ENCODE measurements around the gene RAB7A.

DNA sequence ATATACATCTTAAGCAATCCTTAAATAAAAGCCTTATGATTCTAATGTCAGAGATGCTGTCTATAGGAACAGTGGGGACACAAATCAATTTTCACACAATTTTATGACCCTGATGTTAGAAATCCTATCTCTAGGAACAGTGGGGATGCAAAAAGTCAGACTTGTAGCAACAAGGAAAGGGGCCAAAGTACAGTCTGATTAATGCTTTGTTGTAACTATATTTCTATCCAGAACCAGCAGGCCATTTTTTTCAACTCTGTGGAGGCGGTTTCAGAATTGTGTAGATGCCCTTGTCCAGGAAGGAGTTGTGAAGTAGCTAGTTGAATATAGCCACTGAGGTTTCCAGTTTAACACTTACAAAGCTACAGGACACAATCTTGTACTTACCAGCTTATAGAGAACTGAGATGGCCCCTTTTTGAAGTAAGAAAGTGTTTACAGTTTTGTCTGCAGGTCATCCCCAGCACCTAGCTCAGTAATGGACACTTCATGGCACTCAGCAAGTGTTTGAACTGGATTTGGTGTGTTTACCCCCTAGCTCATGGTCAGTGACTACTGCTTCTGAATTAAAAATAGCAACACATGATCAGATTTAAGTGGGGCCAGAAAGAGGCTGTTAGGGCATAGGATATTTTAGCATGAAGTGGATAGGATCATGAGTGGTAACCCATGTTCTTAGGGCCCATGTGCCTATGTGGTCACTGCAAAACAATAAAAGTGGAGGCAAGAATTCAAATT lies 54.3 kb downstream of the RAB7A start:
- TF ChIP-seq, protein P1, sequence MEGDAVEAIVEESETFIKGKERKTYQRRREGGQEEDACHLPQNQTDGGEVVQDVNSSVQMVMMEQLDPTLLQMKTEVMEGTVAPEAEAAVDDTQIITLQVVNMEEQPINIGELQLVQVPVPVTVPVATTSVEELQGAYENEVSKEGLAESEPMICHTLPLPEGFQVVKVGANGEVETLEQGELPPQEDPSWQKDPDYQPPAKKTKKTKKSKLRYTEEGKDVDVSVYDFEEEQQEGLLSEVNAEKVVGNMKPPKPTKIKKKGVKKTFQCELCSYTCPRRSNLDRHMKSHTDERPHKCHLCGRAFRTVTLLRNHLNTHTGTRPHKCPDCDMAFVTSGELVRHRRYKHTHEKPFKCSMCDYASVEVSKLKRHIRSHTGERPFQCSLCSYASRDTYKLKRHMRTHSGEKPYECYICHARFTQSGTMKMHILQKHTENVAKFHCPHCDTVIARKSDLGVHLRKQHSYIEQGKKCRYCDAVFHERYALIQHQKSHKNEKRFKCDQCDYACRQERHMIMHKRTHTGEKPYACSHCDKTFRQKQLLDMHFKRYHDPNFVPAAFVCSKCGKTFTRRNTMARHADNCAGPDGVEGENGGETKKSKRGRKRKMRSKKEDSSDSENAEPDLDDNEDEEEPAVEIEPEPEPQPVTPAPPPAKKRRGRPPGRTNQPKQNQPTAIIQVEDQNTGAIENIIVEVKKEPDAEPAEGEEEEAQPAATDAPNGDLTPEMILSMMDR (IDR thresholded peaks at IDR 0.05), result no peak
- TF ChIP-seq POLR2AphosphoS5 (IDR thresholded peaks at IDR 0.05), result no peak
- TF ChIP-seq POLR2A (IDR thresholded peaks at IDR 0.05), result no peak
